ENCODE measurements around the gene SEPTIN10.
"Not testable (repeated sequence)": the region's sequence is repeated elsewhere in the genome, so short reads cannot be mapped to it uniquely, and the experiment has no call there.

The SEPTIN10 gene

DNA sequence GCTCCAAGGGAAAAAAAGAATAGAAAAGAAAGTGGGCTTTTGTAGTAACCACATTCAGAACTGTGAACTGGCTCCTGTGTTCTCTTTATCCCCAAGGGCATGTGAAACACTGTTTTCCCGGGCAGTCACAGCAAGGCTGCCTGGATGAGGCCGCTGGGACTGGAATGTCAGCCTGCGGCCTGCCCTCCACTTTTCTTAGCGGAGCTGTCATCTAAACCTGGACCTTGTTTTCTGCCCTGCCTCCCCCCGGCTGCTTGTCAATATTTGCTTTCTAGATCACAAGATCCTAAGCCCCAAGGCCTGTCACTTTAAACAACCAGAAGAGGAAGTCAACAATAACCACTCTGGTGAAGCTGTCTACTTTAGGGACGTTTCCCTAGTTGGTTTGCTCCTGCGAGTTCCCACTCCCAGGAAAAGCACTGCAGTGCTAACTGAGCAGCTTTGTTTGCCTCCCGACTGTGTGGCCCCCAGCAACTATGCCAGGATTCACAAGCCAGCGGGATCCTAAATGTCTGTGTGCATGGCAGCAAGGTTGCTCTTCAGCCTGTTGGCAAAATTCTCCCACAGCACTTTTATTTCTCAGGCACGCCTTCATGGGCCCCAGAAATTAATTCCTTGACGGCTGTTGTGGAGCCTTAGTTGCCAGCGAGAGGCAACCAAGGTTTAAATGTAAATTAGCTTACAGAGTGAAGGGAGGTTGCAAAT lies 31.0 kb upstream of the SEPTIN10 start:
- peaks cover 7 to 21% of the 10 kb centered on the region in 2 donors for H3K27me3 Mint-ChIP-seq
- no peak overlapping the region for H3K4me3 Mint-ChIP-seq
- no peaks in the 10 kb centered on the region for H3K9me3 Mint-ChIP-seq
- H3K27ac Mint-ChIP-seq: no peak overlapping the region
- peaks cover 0 to 2% of the 10 kb centered on the region in 2 donors for H3K4me1 Mint-ChIP-seq (ENCODE audit: low read depth in 2 of 2)
- DNase-seq (no peak), ATAC-seq (replicated peaks) (no peak)
- no peaks in the 10 kb centered on the region for H3K36me3 Mint-ChIP-seq (ENCODE audit: insufficient read depth)

- DNase-seq; ATAC-seq (replicated peaks); H3K27ac Mint-ChIP-seq; H3K27me3 Mint-ChIP-seq; H3K4me3 Mint-ChIP-seq; H3K36me3 Mint-ChIP-seq (ENCODE audit: insufficient read depth); H3K9me3 Mint-ChIP-seq; H3K4me1 Mint-ChIP-seq (ENCODE audit: low read depth in 2 of 2): not testable (repeated sequence)
Observed at GRCh38 chr2:109640000-109640399, 26.2 kb upstream of the SEPTIN10 start.

- Mint-ChIP-seq H3K27ac (no peak overlapping the region), H3K9me3 (no peaks in the 10 kb centered on the region), H3K36me3 (ENCODE audit: insufficient read depth) (no peaks in the 10 kb centered on the region), H3K4me1 (ENCODE audit: low read depth in 2 of 2) (no peaks in the 10 kb centered on the region), H3K27me3 (peaks cover 0 to 6% of the 10 kb centered on the region in 2 donors), H3K4me3 (no peak overlapping the region)
- ATAC-seq (replicated peaks) (no peak), DNase-seq (no peak)
Observed at GRCh38 chr2:109638795-109639194, 25.0 kb upstream of the SEPTIN10 start.

GRCh38 chr2:109637749-109638570 lies 24.2 kb upstream of the SEPTIN10 start:
- no peaks in the 10 kb centered on the region for H3K4me1 Mint-ChIP-seq (ENCODE audit: low read depth in 2 of 2)
- no peak overlapping the region for H3K4me3 Mint-ChIP-seq
- no peaks in the 10 kb centered on the region for H3K9me3 Mint-ChIP-seq
- H3K27ac Mint-ChIP-seq: no peak overlapping the region
- no peaks in the 10 kb centered on the region for H3K36me3 Mint-ChIP-seq (ENCODE audit: insufficient read depth)
- no peak for ATAC-seq (replicated peaks)
- peaks cover 8 to 12% of the 10 kb centered on the region in 2 donors for H3K27me3 Mint-ChIP-seq
- DNase-seq: no peak

DNA sequence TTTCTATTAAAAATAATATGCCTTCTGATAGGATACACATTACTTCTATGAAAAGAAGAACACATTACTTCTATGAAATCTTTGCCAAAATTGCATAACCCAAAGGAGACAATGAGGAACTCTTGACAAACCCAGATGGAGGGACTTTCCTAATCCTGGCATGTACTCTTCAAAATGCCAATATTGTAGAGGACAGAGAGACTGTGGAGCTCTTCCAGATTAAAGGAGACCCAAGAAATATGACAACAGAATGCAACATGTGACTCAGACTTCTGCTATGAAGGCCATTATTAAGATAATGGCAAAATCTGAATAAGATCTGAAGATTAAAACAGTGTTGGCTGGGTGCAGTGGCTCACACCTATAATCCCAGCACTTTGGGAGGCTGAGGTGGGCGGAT lies 22.6 kb upstream of the SEPTIN10 start:
- no peak for DNase-seq
- Mint-ChIP-seq H3K27ac (no peak overlapping the region), H3K9me3 (no peaks in the 10 kb centered on the region), H3K36me3 (ENCODE audit: insufficient read depth) (no peaks in the 10 kb centered on the region), H3K27me3 (peaks cover 12 to 21% of the 10 kb centered on the region in 2 donors), H3K4me1 (ENCODE audit: low read depth in 2 of 2) (no peaks in the 10 kb centered on the region), H3K4me3 (no peak overlapping the region)
- ATAC-seq (replicated peaks): no peak

GRCh38 chr2:109635426-109636304 lies 21.9 kb upstream of the SEPTIN10 start:
- no peaks in the 10 kb centered on the region for H3K9me3 Mint-ChIP-seq
- ATAC-seq (replicated peaks) (no peak), DNase-seq (no peak)
- H3K27me3 Mint-ChIP-seq: peaks cover 12 to 21% of the 10 kb centered on the region in 2 donors
- no peak overlapping the region for H3K4me3 Mint-ChIP-seq
- H3K4me1 Mint-ChIP-seq (ENCODE audit: low read depth in 2 of 2): no peaks in the 10 kb centered on the region
- H3K27ac Mint-ChIP-seq: no peak overlapping the region
- no peaks in the 10 kb centered on the region for H3K36me3 Mint-ChIP-seq (ENCODE audit: insufficient read depth)

DNA sequence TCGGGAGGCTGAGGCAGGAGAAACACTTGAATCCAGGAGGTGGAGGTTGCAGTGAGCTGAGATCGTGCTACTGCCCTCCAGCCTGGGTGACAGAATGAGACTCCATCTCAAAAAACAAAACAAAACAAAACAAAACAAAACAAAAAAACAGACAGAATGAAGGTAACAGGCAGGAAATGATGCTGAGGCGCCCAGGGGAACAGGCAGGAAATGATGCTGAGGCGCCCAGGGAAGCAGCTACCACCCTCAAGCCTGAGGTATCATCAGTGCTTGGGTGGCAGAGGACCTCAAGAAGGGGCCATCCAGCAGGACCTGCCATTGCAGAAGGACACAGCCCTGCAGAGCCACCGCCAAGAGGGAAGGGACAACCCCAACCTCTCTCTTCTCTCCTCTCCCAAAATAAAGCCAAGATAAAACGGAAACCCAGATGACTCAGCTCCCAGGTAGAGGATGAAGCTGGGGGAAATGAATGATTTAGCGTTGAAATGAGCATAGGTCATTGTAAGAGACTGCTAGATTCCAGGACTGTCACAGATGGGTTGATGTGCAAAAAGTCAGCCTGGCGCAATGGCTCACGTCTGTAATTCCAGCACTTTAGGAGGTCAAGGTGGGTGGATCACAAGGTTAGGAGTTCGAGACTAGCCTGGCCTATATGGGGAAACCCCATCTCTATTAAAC lies 19.7 kb upstream of the SEPTIN10 start:
- ATAC-seq (replicated peaks) (no peak), DNase-seq (no peak)
- Mint-ChIP-seq H3K4me3 (no peak overlapping the region), H3K27ac (no peak overlapping the region), H3K36me3 (ENCODE audit: insufficient read depth) (no peaks in the 10 kb centered on the region), H3K9me3 (no peaks in the 10 kb centered on the region), H3K27me3 (peaks cover 12 to 21% of the 10 kb centered on the region in 2 donors), H3K4me1 (ENCODE audit: low read depth in 2 of 2) (no peaks in the 10 kb centered on the region)

- Mint-ChIP-seq H3K9me3 (no peaks in the 10 kb centered on the region), H3K27me3 (peaks cover 17 to 21% of the 10 kb centered on the region in 2 donors), H3K27ac (no peak overlapping the region), H3K4me3 (no peak overlapping the region), H3K4me1 (ENCODE audit: low read depth in 2 of 2) (no peaks in the 10 kb centered on the region), H3K36me3 (ENCODE audit: insufficient read depth) (no peaks in the 10 kb centered on the region)
- DNase-seq: no peak
- no peak for ATAC-seq (replicated peaks)
Observed at GRCh38 chr2:109632158-109632789, 18.5 kb upstream of the SEPTIN10 start.

DNA sequence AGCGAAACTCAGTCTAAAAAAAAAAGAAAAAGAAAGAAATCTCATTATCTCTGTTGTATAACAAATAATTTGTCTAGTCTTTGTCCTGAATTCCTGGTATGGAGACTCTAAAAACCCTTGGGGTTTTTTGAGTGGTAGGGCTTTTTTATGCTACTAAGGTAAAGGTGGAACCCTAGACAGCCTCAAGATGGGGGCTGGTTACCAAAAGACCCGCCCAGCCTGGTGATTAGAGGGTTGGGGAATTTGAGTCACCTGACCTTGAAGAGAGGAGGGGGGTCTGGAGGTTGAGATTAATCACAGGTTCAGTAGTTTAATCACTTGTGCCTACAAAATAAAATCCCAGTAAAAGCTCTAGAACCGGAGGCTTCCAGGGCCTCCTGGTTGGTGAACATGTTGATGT lies 18.0 kb upstream of the SEPTIN10 start:
- H3K27me3 Mint-ChIP-seq: peaks cover 17 to 26% of the 10 kb centered on the region in 2 donors
- ATAC-seq (replicated peaks) (no peak), DNase-seq (no peak)
- H3K4me1 Mint-ChIP-seq (ENCODE audit: low read depth in 2 of 2): no peaks in the 10 kb centered on the region
- H3K4me3 Mint-ChIP-seq: no peak overlapping the region
- no peaks in the 10 kb centered on the region for H3K9me3 Mint-ChIP-seq
- no peak overlapping the region for H3K27ac Mint-ChIP-seq
- no peaks in the 10 kb centered on the region for H3K36me3 Mint-ChIP-seq (ENCODE audit: insufficient read depth)

DNA sequence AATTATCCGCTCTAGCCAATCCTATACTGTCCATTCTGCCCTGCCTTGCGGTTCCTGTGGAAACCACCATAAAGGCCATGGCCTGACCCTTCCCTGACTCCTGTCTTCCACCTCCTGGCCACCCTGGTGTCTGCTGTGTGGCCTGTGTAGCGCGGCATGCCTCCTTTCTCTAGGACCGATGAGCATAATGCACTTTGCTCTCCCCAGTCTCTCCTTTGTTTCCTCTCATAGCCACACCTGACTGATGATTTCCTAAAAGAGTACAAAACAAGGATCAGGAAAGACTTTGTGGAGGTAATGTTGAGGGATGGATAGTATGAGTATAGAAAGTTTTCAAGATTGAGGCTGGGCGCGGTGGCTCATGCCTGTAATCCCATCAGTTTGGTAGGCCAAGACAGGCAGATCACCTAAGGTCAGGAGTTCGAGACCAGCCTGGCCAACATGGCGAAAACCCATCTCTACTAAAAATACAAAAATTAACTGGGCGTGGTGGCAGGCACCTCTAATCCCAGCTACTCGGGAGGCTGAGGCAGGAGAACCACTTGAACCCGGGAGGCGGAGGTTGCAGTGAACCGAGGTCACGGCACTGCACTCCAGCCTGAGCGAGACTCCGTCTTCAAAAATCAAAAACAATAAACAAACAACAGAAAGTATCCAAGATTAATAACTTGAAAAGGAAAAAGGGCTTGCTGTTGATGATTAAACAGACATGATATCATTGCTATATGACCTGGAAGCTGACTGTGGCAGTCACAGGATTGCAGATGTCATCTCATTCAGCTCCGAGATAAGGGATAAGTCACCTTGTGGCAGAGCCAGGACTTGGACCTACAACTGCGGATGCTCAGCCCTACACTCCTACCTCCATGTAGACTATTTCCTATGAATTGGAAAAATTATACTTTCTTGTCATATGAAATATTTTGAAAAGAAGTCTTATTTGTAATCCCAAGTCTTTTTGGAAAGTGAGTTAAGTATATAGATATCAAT lies 17.0 kb upstream of the SEPTIN10 start:
- H3K4me3 Mint-ChIP-seq: no peak overlapping the region
- ATAC-seq (replicated peaks) (no peak), DNase-seq (no peak)
- H3K9me3 Mint-ChIP-seq: no peaks in the 10 kb centered on the region
- no peak overlapping the region for H3K27ac Mint-ChIP-seq
- no peaks in the 10 kb centered on the region for H3K4me1 Mint-ChIP-seq (ENCODE audit: low read depth in 2 of 2)
- H3K27me3 Mint-ChIP-seq: peaks cover 17 to 35% of the 10 kb centered on the region in 2 donors
- no peaks in the 10 kb centered on the region for H3K36me3 Mint-ChIP-seq (ENCODE audit: insufficient read depth)

DNA sequence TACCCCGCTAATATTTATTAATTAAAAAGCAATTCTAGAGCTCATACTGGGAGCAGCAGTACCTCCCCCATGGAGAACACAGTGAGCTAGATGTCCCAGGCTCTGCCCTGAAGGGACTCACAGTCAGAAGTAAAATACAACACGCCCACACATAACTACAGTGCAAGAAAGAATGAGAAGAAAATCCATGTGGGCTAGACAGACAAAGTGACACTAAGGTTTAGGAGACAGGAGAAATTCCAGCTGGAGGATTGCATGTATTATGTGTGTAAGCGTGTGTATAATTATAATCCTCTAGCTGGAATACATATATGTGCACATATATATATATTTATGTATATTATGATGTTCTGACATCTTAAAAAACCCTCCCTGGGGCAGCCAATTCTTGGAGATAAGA lies 16.1 kb upstream of the SEPTIN10 start:
- DNase-seq: no peak
- no peak overlapping the region for H3K4me3 Mint-ChIP-seq
- peaks cover 3% of the 10 kb centered on the region for H3K36me3 Mint-ChIP-seq (ENCODE audit: insufficient read depth)
- H3K27ac Mint-ChIP-seq: no peak overlapping the region
- no peak for ATAC-seq (replicated peaks)
- no peaks in the 10 kb centered on the region for H3K4me1 Mint-ChIP-seq (ENCODE audit: low read depth in 2 of 2)
- H3K9me3 Mint-ChIP-seq: no peaks in the 10 kb centered on the region
- H3K27me3 Mint-ChIP-seq: peaks cover 17 to 36% of the 10 kb centered on the region in 2 donors

GRCh38 chr2:109628321-109628720 lies 14.6 kb upstream of the SEPTIN10 start:
- H3K4me3 Mint-ChIP-seq; H3K9me3 Mint-ChIP-seq; DNase-seq; ATAC-seq (replicated peaks); H3K27ac Mint-ChIP-seq; H3K36me3 Mint-ChIP-seq (ENCODE audit: insufficient read depth); H3K4me1 Mint-ChIP-seq (ENCODE audit: low read depth in 2 of 2): not testable (repeated sequence)
- H3K27me3 Mint-ChIP-seq: peaks cover 20 to 47% of the 10 kb centered on the region in 2 donors

Measured in effector memory CD8-positive, alpha-beta T cell (primary cell).